ENCODE measurements around the gene ATG4D.

The ATG4D gene

DNA sequence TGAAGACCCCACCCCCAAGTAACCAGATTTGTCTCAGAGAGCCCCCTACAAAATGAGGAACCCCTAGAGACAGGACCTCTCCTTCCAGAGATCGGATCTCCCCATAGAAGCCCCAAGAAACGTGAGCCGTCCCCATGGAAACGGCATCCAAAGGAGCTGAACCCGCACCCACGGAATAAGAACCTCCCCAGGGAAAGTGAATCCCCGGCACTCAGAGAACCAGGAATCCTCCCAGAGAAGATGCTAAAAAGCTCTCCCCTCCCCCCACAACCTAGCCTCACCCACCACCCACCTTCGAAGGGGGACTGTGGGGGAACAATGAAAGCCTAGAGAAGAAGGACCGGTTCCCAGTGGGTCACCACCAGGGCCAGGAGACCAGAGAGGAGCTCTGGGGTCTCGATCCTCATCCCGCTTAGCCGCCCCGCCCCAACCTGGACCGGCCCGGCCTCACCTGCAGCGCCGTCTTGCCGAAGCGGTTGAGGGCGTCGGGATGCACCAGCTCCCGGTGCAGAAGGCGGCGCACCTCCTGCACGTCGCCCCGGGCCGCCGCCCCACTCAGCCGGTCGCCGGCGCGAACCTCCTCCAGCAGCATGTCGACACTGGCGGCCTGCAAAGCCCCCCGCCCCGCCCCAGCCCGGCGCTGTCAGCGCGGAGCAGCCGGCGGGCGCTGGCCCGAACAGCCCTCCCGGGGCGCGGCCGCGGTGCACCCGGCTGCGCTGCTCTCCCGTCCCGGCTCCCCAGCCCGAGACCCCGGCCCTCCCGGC lies 24.5 kb downstream of the ATG4D start (continued):
- TF ChIP-seq ZNF776 (tag by site-specific recombination; IDR thresholded peaks at IDR 0.05; ENCODE audit: borderline replicate concordance) (no peak), KLF16 (tag by site-specific recombination; IDR thresholded peaks at IDR 0.05) (no peak), ZEB2 (tag by site-specific recombination; IDR thresholded peaks at IDR 0.05) (peak; percentile 58), ZNF629 (tag by site-specific recombination; IDR thresholded peaks at IDR 0.05) (0 out of 2 replicates have a peak, but pooled peaks have one; percentile 14), ZNF510 (tag by site-specific recombination; IDR thresholded peaks at IDR 0.05; ENCODE audit: insufficient replicate concordance) (no peak), GLIS2 (tag by site-specific recombination; IDR thresholded peaks at IDR 0.05) (peak; percentile 49; the same call in 1 of the 2 replicates), ZNF341 (tag by site-specific recombination; IDR thresholded peaks at IDR 0.05; ENCODE audit: low read depth) (peak; percentile 56)
- TF ChIP-seq, protein P1, sequence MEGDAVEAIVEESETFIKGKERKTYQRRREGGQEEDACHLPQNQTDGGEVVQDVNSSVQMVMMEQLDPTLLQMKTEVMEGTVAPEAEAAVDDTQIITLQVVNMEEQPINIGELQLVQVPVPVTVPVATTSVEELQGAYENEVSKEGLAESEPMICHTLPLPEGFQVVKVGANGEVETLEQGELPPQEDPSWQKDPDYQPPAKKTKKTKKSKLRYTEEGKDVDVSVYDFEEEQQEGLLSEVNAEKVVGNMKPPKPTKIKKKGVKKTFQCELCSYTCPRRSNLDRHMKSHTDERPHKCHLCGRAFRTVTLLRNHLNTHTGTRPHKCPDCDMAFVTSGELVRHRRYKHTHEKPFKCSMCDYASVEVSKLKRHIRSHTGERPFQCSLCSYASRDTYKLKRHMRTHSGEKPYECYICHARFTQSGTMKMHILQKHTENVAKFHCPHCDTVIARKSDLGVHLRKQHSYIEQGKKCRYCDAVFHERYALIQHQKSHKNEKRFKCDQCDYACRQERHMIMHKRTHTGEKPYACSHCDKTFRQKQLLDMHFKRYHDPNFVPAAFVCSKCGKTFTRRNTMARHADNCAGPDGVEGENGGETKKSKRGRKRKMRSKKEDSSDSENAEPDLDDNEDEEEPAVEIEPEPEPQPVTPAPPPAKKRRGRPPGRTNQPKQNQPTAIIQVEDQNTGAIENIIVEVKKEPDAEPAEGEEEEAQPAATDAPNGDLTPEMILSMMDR (tag by site-specific recombination; IDR thresholded peaks at IDR 0.05) = peak; percentile 74
- TF ChIP-seq, protein P2, sequence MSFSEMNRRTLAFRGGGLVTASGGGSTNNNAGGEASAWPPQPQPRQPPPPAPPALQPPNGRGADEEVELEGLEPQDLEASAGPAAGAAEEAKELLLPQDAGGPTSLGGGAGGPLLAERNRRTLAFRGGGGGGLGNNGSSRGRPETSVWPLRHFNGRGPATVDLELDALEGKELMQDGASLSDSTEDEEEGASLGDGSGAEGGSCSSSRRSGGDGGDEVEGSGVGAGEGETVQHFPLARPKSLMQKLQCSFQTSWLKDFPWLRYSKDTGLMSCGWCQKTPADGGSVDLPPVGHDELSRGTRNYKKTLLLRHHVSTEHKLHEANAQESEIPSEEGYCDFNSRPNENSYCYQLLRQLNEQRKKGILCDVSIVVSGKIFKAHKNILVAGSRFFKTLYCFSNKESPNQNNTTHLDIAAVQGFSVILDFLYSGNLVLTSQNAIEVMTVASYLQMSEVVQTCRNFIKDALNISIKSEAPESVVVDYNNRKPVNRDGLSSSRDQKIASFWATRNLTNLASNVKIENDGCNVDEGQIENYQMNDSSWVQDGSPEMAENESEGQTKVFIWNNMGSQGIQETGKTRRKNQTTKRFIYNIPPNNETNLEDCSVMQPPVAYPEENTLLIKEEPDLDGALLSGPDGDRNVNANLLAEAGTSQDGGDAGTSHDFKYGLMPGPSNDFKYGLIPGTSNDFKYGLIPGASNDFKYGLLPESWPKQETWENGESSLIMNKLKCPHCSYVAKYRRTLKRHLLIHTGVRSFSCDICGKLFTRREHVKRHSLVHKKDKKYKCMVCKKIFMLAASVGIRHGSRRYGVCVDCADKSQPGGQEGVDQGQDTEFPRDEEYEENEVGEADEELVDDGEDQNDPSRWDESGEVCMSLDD (tag by site-specific recombination; IDR thresholded peaks at IDR 0.05) = peak; percentile 58

DNA sequence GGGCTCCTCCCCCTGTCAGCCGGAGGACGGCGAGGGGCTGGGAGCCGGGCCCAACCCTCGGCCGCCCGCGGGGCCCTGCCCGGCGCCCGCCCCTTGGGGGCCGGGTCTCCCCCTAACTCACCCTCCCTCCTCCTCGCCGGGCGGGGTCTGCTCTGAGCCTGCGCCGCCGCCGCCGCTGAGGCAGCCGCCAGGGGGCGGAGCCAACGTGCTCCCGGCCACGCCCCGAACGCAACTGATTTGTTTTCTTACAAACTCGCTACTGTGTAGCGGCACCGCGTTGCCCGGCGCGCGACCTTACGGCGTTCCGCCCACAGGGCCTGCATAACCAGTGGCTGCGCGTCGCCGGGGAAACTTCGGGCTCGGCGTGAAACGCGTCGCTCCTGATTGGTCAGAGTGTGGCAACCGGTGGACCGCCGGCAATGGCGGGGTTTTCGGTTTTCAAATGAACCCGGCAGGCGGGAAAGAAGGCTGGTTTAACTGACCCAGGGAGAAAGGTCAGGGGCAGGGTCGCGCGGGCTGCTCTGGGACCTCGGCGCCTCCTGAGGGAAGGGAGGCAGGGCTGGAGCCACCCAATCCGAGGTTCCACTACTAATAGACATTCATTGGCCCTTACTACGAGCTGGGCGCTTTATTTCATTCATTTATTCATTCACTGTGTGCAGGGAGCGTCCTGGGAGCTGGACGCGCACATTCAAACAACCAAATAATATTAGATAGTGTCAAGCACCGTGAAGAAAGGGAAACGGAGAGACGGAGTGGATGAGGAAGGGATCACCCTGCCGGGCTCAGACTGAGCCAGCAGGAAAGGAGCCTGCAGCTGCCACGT lies 25.3 kb downstream of the ATG4D start, which contains the start of gene CDKN2D:
TSS of gene CDKN2D (minus strand) at position 154 of the 826 bp plus-strand sequence. CDS start 326 bp downstream, outside the sequence.
- peak within 1 kb of the TSS; percentile 75 for H3K27ac ChIP-seq (ENCODE audit: extremely low read depth, low read depth, low read length)
- POLR2A ChIA-PET = interaction anchor here (0.6 to 1.7 kb wide), 3 partner anchors 14 to 66 kb away, joined by 3 to 7 read pairs (median 6); partner anchors contain the start of gene KEAP1
- TF ChIP-seq, protein P3, sequence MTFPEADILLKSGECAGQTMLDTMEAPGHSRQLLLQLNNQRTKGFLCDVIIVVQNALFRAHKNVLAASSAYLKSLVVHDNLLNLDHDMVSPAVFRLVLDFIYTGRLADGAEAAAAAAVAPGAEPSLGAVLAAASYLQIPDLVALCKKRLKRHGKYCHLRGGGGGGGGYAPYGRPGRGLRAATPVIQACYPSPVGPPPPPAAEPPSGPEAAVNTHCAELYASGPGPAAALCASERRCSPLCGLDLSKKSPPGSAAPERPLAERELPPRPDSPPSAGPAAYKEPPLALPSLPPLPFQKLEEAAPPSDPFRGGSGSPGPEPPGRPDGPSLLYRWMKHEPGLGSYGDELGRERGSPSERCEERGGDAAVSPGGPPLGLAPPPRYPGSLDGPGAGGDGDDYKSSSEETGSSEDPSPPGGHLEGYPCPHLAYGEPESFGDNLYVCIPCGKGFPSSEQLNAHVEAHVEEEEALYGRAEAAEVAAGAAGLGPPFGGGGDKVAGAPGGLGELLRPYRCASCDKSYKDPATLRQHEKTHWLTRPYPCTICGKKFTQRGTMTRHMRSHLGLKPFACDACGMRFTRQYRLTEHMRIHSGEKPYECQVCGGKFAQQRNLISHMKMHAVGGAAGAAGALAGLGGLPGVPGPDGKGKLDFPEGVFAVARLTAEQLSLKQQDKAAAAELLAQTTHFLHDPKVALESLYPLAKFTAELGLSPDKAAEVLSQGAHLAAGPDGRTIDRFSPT (tag by site-specific recombination; IDR thresholded peaks at IDR 0.05) = peak; percentile 90
- TF ChIP-seq SCRT1 (tag by site-specific recombination; IDR thresholded peaks at IDR 0.05; ENCODE audit: borderline replicate concordance) (peak; percentile 57; the same call in 1 of the 2 replicates), WT1 (tag by site-specific recombination; IDR thresholded peaks at IDR 0.05) (no peak), ZNF629 (tag by site-specific recombination; IDR thresholded peaks at IDR 0.05) (peak; percentile 74), ZNF37A (tag by site-specific recombination; IDR thresholded peaks at IDR 0.05) (no peak), ZNF19 (tag by site-specific recombination; IDR thresholded peaks at IDR 0.05; ENCODE audit: low read depth) (no peak), ZNF274 (IDR thresholded peaks at IDR 0.05; ENCODE audit: low read length) (no peak), ZNF274 (tag by site-specific recombination; IDR thresholded peaks at IDR 0.05; ENCODE audit: borderline replicate concordance) (no peak), BCL11B (tag by site-specific recombination; IDR thresholded peaks at IDR 0.05; ENCODE audit: low read depth) (peak; percentile 86; the same call in 1 of the 2 replicates), ZNF791 (tag by site-specific recombination; IDR thresholded peaks at IDR 0.05) (no peak), OSR2 (tag by site-specific recombination; IDR thresholded peaks at IDR 0.05) (peak; percentile 96), KLF9 (tag by site-specific recombination; IDR thresholded peaks at IDR 0.05; ENCODE audit: low read depth) (peak; percentile 43; the same call in 1 of the 2 replicates), BCL11A (tag by site-specific recombination; IDR thresholded peaks at IDR 0.05; ENCODE audit: low read depth) (peak; percentile 49; the same call in 1 of the 2 replicates), FEZF1 (tag by site-specific recombination; IDR thresholded peaks at IDR 0.05) (no peak), ZNF324 (tag by site-specific recombination; IDR thresholded peaks at IDR 0.05) (peak; percentile 87)
- TF ChIP-seq, protein P4, sequence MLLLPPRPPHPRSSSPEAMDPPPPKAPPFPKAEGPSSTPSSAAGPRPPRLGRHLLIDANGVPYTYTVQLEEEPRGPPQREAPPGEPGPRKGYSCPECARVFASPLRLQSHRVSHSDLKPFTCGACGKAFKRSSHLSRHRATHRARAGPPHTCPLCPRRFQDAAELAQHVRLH (tag by site-specific recombination; IDR thresholded peaks at IDR 0.05) = peak; percentile 51; the same call in 1 of the 2 replicates
- TF ChIP-seq, protein P5, sequence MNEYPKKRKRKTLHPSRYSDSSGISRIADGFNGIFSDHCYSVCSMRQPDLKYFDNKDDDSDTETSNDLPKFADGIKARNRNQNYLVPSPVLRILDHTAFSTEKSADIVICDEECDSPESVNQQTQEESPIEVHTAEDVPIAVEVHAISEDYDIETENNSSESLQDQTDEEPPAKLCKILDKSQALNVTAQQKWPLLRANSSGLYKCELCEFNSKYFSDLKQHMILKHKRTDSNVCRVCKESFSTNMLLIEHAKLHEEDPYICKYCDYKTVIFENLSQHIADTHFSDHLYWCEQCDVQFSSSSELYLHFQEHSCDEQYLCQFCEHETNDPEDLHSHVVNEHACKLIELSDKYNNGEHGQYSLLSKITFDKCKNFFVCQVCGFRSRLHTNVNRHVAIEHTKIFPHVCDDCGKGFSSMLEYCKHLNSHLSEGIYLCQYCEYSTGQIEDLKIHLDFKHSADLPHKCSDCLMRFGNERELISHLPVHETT (tag by site-specific recombination; IDR thresholded peaks at IDR 0.05) = peak; percentile 54; the same call in 1 of the 2 replicates

More for the DNA sequence above, 25.3 kb downstream of the ATG4D start, which contains the start of gene CDKN2D:
- Histone ChIP-seq H3K9me3 (ENCODE audit: control insufficient read depth, insufficient read depth, low read depth, low read length) (no peaks in the 10 kb centered on the region), H3K4me3 (ENCODE audit: low read depth, low read length) (peak within 1 kb of the TSS; percentile 44), H3K36me3 (ENCODE audit: control insufficient read depth in 2 of 2, insufficient read depth in 1 of 2, low read length in 2 of 2) (peaks cover 0 to 4% of the 10 kb centered on the region in 2 experiments; a peak in 2 of 3 replicates), H3K4me1 (ENCODE audit: control insufficient read depth, insufficient read depth, low read length) (peaks cover 13% of the 10 kb centered on the region)
- CTCF ChIA-PET = interaction anchor here (0.7 to 5.6 kb wide), 17 partner anchors 9 to 309 kb away, joined by 3 to 28 read pairs (median 4); no protein-coding TSS in a partner anchor
